ENCODE data around the gene GNG7.

GNG7 gene

DNA sequence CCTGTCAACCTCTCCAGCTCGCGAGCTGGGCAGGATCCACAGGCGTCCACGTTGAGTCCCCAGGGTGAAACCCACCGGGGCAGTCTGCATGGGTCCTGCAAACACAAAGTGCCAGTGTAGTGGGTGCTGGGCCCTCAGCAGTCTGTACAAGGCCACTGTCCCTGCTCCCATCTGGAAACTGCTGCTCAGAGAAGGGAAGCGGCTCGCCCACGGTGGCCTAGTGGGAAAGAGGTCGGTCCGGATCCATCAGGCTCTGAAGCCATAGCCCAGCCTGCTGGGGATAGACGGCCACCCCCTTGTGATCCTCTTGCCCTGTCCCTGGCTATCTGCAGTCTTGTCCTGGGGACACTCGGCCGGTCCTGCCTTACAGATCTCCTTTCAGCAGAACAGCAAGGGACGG, 21.3 kb upstream of the GNG7 start:
- TF ChIP-seq, protein P1, sequence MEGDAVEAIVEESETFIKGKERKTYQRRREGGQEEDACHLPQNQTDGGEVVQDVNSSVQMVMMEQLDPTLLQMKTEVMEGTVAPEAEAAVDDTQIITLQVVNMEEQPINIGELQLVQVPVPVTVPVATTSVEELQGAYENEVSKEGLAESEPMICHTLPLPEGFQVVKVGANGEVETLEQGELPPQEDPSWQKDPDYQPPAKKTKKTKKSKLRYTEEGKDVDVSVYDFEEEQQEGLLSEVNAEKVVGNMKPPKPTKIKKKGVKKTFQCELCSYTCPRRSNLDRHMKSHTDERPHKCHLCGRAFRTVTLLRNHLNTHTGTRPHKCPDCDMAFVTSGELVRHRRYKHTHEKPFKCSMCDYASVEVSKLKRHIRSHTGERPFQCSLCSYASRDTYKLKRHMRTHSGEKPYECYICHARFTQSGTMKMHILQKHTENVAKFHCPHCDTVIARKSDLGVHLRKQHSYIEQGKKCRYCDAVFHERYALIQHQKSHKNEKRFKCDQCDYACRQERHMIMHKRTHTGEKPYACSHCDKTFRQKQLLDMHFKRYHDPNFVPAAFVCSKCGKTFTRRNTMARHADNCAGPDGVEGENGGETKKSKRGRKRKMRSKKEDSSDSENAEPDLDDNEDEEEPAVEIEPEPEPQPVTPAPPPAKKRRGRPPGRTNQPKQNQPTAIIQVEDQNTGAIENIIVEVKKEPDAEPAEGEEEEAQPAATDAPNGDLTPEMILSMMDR (conservative IDR thresholded peaks at IDR 0.05; ENCODE audit: low read length): no peak
- TF ChIP-seq EZH2phosphoT487 (IDR thresholded peaks at IDR 0.05; ENCODE audit: borderline replicate concordance): no peak
- Histone ChIP-seq H2AFZ (ENCODE audit: low read length) (no peak overlapping the region), H3K9me3 (ENCODE audit: insufficient read depth, low read depth, low read length) (no peaks in the 10 kb centered on the region), H3K36me3 (ENCODE audit: insufficient read depth, low read length) (no peaks in the 10 kb centered on the region), H3K9ac (ENCODE audit: low read depth, low read length, poor library complexity, severe bottlenecking) (no peak overlapping the region), H3K4me2 (ENCODE audit: low read depth, low read length, poor library complexity, severe bottlenecking) (no peak overlapping the region), H3K4me3 (ENCODE audit: low read length, poor library complexity, severe bottlenecking) (no peak overlapping the region), H3K9me2 (replicated peaks; ENCODE audit: low read depth, low read length) (no peaks in the 10 kb centered on the region), H4K20me1 (ENCODE audit: insufficient read depth, low read length, poor library complexity, severe bottlenecking) (no peaks in the 10 kb centered on the region), H3F3A (ENCODE audit: low read depth) (no peaks in the 10 kb centered on the region), H3K4me1 (ENCODE audit: insufficient read depth, low read length, poor library complexity, severe bottlenecking) (no peaks in the 10 kb centered on the region), H3K27me3 (ENCODE audit: insufficient read depth, low read length, poor library complexity, severe bottlenecking) (no peaks in the 10 kb centered on the region), H3K79me2 (ENCODE audit: insufficient read depth, low read length) (no peaks in the 10 kb centered on the region)

DNA sequence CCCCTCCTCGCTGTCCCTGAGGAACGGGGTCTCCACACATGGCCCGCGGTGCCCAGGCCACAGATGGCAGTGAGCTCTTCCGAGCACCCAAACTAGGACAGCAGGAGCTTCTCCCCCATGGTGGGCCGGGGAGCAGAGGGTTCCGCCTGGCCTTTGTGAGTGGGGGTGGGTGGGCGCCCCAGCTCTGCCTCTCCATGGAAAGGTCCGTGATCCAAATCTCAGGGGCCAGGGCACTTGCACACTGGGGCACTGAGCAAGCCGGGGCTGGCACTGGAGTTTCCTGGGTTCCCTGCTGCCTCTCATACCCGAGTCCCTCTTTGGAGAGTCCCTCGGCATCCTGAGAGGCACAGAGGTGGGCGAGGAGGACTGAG, 20.8 kb upstream of the GNG7 start:
- Histone ChIP-seq H3K4me3 (ENCODE audit: low read length, poor library complexity, severe bottlenecking) (no peak overlapping the region), H3K4me2 (ENCODE audit: low read depth, low read length, poor library complexity, severe bottlenecking) (no peak overlapping the region), H3K9ac (ENCODE audit: low read depth, low read length, poor library complexity, severe bottlenecking) (no peak overlapping the region), H3K9me2 (replicated peaks; ENCODE audit: low read depth, low read length) (no peaks in the 10 kb centered on the region), H3K36me3 (ENCODE audit: insufficient read depth, low read length) (no peaks in the 10 kb centered on the region), H3K4me1 (ENCODE audit: insufficient read depth, low read length, poor library complexity, severe bottlenecking) (no peaks in the 10 kb centered on the region), H3K79me2 (ENCODE audit: insufficient read depth, low read length) (no peaks in the 10 kb centered on the region), H3F3A (ENCODE audit: low read depth) (no peaks in the 10 kb centered on the region), H2AFZ (ENCODE audit: low read length) (no peak overlapping the region), H4K20me1 (ENCODE audit: insufficient read depth, low read length, poor library complexity, severe bottlenecking) (no peaks in the 10 kb centered on the region), H3K9me3 (ENCODE audit: insufficient read depth, low read depth, low read length) (no peaks in the 10 kb centered on the region), H3K27me3 (ENCODE audit: insufficient read depth, low read length, poor library complexity, severe bottlenecking) (no peaks in the 10 kb centered on the region)
- no peak for TF ChIP-seq EZH2phosphoT487 (IDR thresholded peaks at IDR 0.05; ENCODE audit: borderline replicate concordance)
- TF ChIP-seq, protein P1 (conservative IDR thresholded peaks at IDR 0.05; ENCODE audit: low read length): no peak

DNA sequence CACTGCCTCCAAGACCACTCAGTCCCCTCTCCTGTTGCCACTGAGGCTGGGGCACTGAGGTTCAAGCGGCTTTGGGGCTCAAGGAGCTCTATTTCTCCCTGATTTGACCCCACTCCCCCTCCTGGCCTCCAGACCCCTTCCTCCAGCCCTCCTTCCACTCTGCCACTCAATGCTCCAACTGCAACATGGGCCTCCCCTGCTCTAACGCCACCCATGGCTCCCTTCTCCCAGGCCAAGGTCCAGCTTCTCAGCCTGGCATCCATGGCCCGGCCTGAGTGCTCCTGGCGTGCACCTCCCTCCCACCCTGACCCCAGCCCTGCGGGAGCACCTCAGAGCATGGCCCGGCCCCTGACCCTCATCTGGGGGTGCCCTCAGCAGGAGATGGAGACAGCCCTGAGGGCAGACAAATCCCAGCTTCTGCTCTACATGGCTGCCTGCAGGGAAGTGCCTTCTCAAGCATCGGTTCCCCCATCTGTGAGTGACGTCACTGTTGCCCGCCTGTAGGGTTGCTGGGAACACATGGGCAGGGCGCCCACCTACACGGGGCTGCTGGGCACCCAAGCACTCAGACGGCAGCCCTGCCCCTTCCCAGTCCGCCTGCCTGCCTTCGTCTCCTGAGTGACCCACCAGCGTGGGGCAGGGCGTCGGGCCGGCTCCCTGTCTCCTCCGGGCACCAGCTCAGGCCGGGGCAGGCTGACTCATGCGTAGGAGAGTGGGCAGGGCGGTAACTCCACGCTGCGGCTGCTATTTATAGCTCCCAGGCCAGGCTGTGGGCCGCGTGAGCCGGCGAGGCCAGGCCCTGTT, 20.2 kb upstream of the GNG7 start:
- H3F3A ChIP-seq (ENCODE audit: low read depth): no peaks in the 10 kb centered on the region
- H3K36me3 ChIP-seq (ENCODE audit: insufficient read depth, low read length): no peaks in the 10 kb centered on the region
- H3K9me2 ChIP-seq (replicated peaks; ENCODE audit: low read depth, low read length): no peaks in the 10 kb centered on the region
- H3K4me1 ChIP-seq (ENCODE audit: insufficient read depth, low read length, poor library complexity, severe bottlenecking): no peaks in the 10 kb centered on the region
- H3K4me2 ChIP-seq (ENCODE audit: low read depth, low read length, poor library complexity, severe bottlenecking): no peak overlapping the region
- H3K9me3 ChIP-seq (ENCODE audit: insufficient read depth, low read depth, low read length): no peaks in the 10 kb centered on the region
- H3K79me2 ChIP-seq (ENCODE audit: insufficient read depth, low read length): no peaks in the 10 kb centered on the region
- H3K4me3 ChIP-seq (ENCODE audit: low read length, poor library complexity, severe bottlenecking): no peak overlapping the region
- H3K9ac ChIP-seq (ENCODE audit: low read depth, low read length, poor library complexity, severe bottlenecking): no peak overlapping the region
- no peaks in the 10 kb centered on the region for H4K20me1 ChIP-seq (ENCODE audit: insufficient read depth, low read length, poor library complexity, severe bottlenecking)
- TF ChIP-seq, protein P1 (conservative IDR thresholded peaks at IDR 0.05; ENCODE audit: low read length): no peak
- TF ChIP-seq EZH2phosphoT487 (IDR thresholded peaks at IDR 0.05; ENCODE audit: borderline replicate concordance): no peak
- no peak overlapping the region for H2AFZ ChIP-seq (ENCODE audit: low read length)
- H3K27me3 ChIP-seq (ENCODE audit: insufficient read depth, low read length, poor library complexity, severe bottlenecking): no peaks in the 10 kb centered on the region
